ENCODE data around the gene C17orf114.
A peak's percentile ranks its signal among the peaks of the same experiment; 100 is the strongest.

The C17orf114 gene

GRCh38 chr17:4771519-4772234 lies 30.5 kb downstream of the C17orf114 start, which contains the start of gene TM4SF5 (continued):
- TF ChIP-seq MAZ (IDR thresholded peaks at IDR 0.05; ENCODE audit: borderline replicate concordance, low read depth, low read length): no peak
- peak; percentile 71 for TF ChIP-seq MAZ (CRISPR knock-in tag; IDR thresholded peaks at IDR 0.05; ENCODE audit: low read depth)
- TF ChIP-seq NR1H2 (CRISPR knock-in tag; IDR thresholded peaks at IDR 0.05; ENCODE audit: borderline replicate concordance, low read depth): 0 out of 2 replicates have a peak, but pooled peaks have one; percentile 67
- TF ChIP-seq BORCS8-MEF2B (CRISPR knock-in tag; IDR thresholded peaks at IDR 0.05): peak; percentile 90
- TF ChIP-seq ESRRA (CRISPR knock-in tag; IDR thresholded peaks at IDR 0.05; ENCODE audit: low read depth): peak; percentile 40; the same call in 1 of the 2 replicates
- peak; percentile 81; the same call in 1 of the 2 replicates for TF ChIP-seq HOXA5 (CRISPR knock-in tag; IDR thresholded peaks at IDR 0.05)
- 0 out of 2 replicates have a peak, but pooled peaks have one; percentile 68 for TF ChIP-seq E2F2 (CRISPR knock-in tag; IDR thresholded peaks at IDR 0.05; ENCODE audit: borderline replicate concordance)
- TF ChIP-seq CREB3 (CRISPR knock-in tag; IDR thresholded peaks at IDR 0.05): peak; percentile 80; the same call in 1 of the 2 replicates
- TF ChIP-seq CEBPG (CRISPR knock-in tag; IDR thresholded peaks at IDR 0.05): peak; percentile 35; the same call in 1 of the 2 replicates
- peak; percentile 98 for TF ChIP-seq ZNF264 (CRISPR knock-in tag; IDR thresholded peaks at IDR 0.05)
- peak; percentile 95 for TF ChIP-seq BRCA1 (CRISPR knock-in tag; IDR thresholded peaks at IDR 0.05)
- peak; percentile 88 for TF ChIP-seq ELF3 (CRISPR knock-in tag; IDR thresholded peaks at IDR 0.05)
- TF ChIP-seq SNAPC4 (CRISPR knock-in tag; IDR thresholded peaks at IDR 0.05): peak; percentile 74; the same call in 1 of the 2 replicates
- TF ChIP-seq ATM (IDR thresholded peaks at IDR 0.05; ENCODE audit: borderline replicate concordance): no peak
- peak; percentile 85; the same call in 1 of the 2 replicates for TF ChIP-seq KLF12 (CRISPR knock-in tag; IDR thresholded peaks at IDR 0.05; ENCODE audit: borderline replicate concordance)
- TF ChIP-seq ZNF17 (CRISPR knock-in tag; IDR thresholded peaks at IDR 0.05): 0 out of 2 replicates have a peak, but pooled peaks have one; percentile 25
- peak; percentile 89; the same call in 1 of the 2 replicates for TF ChIP-seq ZSCAN31 (CRISPR knock-in tag; IDR thresholded peaks at IDR 0.05; ENCODE audit: low read depth)
- peak; percentile 93 for TF ChIP-seq PAXIP1 (CRISPR knock-in tag; conservative IDR thresholded peaks at IDR 0.05)
- no peak for TF ChIP-seq ZNF737 (CRISPR knock-in tag; IDR thresholded peaks at IDR 0.05; ENCODE audit: borderline replicate concordance)
